Tibial nerve (tissue), 3 donors: ENCODE data around the gene CLDN6.

Experiments used
- POLR2A ChIP-seq, 2 donors: fragments of 450-650 bp; IDR thresholded peaks; one replicate each; pipeline ENCODE4 v1.6.1; 2017; ENCODE audit warnings: antibody characterized with exemption in 2 of 2, mild to moderate bottlenecking in 2 of 2, moderate library complexity in 2 of 2
- TF ChIP-seq, protein P1 (sequence below), 5 experiments: fragments of 200-600 bp in 3 of 5; fragments of 450-650 bp in 2 of 5; sonication (generic) in 3 of 5; IDR thresholded peaks; one replicate each; pipeline ENCODE4 v1.5.1; 2016 to 2019; ENCODE audit warnings: antibody characterized with exemption in 5 of 5, mild to moderate bottlenecking in 3 of 5, moderate library complexity in 2 of 5

DNA sequence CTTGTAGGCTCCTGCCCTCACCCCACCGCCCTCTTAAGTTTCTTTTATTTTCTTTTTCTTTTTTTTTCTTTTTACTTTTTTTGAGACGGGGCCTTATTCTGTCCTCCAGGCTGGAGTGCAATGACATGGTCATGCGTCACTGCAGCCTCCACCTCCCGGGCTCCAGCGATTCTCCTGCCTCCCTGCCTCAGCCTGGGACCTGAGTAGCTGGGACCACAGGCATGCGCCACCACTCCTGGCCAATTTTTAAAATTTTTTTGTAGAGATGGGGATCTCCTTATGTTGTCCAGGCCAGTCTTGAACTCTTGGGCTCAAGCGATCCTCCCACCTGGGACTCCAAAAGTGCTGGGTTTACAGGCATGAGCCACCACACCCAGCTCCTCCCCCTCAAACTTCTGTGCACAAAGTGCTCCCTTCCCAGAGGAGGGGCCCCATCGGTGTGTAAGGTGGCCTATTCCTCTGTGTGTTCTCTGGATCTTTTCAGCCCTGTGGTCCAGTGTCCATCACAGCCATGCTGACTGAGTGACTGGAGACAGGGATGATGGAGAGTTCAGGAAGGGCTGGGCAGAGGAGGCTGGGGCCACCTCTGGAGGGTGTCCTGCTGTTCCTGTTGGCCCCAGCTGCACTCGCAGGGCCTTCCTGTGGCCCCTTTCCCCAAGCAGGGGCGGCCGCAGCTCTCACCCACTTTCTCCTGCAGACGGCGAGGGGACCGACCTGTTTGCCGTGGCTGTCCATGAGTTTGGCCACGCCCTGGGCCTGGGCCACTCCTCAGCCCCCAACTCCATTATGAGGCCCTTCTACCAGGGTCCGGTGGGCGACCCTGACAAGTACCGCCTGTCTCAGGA is 38.6 kb upstream of the CLDN6 start:
- no peak for TF ChIP-seq POLR2A (IDR thresholded peaks at IDR 0.05)
- TF ChIP-seq, protein P1, sequence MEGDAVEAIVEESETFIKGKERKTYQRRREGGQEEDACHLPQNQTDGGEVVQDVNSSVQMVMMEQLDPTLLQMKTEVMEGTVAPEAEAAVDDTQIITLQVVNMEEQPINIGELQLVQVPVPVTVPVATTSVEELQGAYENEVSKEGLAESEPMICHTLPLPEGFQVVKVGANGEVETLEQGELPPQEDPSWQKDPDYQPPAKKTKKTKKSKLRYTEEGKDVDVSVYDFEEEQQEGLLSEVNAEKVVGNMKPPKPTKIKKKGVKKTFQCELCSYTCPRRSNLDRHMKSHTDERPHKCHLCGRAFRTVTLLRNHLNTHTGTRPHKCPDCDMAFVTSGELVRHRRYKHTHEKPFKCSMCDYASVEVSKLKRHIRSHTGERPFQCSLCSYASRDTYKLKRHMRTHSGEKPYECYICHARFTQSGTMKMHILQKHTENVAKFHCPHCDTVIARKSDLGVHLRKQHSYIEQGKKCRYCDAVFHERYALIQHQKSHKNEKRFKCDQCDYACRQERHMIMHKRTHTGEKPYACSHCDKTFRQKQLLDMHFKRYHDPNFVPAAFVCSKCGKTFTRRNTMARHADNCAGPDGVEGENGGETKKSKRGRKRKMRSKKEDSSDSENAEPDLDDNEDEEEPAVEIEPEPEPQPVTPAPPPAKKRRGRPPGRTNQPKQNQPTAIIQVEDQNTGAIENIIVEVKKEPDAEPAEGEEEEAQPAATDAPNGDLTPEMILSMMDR (IDR thresholded peaks at IDR 0.05): no peak
